ENCODE results near the gene STARD8.

- TF ChIP-seq CTCF (conservative IDR thresholded peaks at IDR 0.05; ENCODE audit: low read depth, low read length) (no peak), EZH2 (IDR thresholded peaks at IDR 0.05; ENCODE audit: low read length, unreplicated experiment) (no peak), EZH2phosphoT487 (IDR thresholded peaks at IDR 0.05; ENCODE audit: borderline replicate concordance, low read length) (no peak)
Measured at GRCh38 chrX:68675571-68675970, 28.1 kb downstream of the STARD8 start.

Measured in PC-3 (cell line).